OCI-M2 (cell line): ENCODE measurements around the gene CAB39.

Source experiments
- DNase-seq: peaks from one replicate; lab custom pipeline; 2025; ENCODE audit not compliant: unreplicated experiment; lab: John Stamatoyannopoulos, UW

CAB39 gene

DNA sequence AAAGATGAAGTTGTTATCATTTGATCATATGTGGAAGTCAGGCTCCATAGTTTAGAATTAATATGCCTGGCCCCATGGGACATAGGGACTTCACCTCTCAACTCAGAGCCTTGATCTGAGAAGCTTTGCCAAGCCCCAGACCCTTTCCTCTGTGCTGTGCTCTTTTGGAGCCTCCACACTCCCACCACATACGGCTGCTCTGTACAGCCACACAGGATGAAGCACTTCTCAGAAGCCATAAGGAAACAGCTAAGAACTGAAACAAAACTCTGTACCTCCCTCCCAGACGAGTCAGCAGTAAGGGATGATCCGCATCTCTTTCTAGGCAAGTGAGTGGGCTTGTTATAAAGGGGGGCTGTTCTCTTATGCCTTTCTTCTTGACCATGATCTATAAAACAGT, 66.5 kb downstream of the CAB39 start:
- no peak for DNase-seq

DNA sequence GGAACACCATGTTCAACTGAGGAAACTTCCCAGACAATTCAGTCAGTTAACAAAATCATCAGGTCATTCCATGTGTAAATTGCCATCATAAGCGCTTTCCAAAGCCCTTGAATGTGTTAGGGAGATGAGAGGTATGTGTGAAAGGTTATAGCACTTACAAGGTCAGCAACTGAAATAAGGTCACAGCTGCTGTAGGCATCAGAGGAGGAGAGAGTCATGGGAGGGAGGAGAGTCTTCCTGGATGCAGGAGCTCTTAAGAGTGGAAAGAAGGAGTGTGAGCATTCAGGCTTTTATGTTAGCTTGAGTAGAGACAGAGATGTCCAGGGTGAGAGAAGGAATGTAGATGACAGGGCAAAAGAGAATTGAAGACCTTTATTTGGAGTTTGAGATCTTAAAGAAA, 67.0 kb downstream of the CAB39 start:
- DNase-seq: no peak

DNA sequence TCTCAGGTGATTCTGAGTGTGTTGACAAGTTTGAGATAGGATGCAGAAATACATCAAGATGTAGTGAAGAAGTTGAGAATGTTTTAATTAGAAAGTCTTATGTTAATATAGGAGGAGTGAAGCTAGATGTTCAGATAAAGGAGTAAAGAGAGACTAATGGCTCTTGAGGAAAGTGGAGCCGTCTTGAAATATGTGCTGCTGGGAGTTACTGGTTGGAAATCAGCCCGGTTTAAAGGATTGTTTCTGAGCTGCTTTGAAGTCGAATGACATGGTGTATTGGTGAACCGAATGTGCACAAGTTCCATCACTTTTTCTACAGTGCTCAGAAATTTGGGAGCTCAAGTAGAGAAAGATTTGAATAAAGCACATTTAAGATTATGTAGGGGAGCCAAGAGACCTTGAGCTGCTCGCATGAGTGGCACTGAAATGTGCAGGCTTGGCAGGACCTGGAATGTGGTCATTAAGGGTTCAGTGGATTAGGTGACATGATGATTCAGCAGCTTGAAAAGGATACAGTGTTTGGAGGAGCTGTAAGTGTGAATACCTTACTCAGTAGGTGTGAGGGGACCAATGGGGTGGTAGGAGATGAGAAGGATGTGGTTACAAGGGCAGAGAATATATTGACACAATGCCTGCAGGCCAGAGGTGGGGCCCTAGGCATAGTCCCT, 68.6 kb downstream of the CAB39 start:
- no peak for DNase-seq

DNA sequence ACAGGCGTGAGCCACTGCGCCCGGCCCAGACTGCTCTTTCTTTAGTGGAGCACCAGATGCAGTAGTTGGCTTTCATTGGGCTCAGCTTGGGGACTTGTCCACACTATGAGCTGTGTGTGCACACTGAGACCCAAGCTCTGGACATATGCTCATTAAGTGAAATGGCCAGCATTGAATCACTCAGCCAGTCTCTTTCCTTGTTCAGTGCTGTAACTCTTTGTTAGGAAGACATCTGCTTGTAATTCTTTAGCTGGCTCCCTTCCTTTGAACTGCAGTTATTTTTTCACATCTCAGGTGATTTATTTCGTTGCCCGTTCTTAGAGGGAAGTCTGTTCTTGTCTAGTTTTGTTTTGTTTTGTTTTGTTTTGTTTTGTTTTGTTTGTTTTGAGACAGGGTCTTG, 70.5 kb downstream of the CAB39 start:
- no peak for DNase-seq

DNA sequence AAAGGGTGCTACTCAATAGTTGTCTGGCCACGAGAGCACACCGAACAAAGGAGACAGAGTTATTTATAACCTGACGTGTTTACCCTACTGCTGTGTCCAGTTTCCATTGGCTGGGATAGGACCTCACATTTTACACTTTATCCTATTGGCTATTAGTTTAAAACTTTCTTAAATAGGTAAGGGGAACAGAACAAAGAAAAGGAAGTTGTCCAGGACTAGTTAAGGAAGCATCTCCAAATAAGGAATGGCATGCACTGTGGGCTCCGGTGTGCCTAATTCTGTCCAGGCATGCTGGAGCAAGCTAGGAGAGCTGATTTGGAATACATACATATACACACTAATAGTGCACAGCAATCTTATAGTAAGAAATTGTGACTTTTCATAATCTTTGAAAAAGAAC, 72.2 kb downstream of the CAB39 start:
- DNase-seq: no peak

DNA sequence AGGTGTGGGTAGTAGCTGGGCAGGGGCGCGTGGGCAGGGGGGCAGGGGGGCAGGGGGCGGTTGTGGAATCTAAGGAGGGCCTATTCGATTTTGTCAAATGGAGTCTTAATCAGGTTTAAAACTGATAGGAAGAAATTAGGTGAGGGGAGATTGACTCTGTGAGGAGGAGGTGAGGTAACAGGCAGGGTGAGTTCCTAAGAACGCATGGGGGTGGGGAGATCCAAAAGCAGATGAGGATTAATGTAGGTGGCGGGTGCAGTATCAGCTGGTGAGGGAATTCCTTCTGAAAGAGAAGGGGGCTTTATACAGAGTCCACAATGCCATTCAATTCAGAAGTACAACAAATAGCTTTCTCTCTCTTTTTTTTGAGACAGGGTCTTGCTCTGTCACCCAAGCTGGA, 72.7 kb downstream of the CAB39 start:
- DNase-seq: no peak

DNA sequence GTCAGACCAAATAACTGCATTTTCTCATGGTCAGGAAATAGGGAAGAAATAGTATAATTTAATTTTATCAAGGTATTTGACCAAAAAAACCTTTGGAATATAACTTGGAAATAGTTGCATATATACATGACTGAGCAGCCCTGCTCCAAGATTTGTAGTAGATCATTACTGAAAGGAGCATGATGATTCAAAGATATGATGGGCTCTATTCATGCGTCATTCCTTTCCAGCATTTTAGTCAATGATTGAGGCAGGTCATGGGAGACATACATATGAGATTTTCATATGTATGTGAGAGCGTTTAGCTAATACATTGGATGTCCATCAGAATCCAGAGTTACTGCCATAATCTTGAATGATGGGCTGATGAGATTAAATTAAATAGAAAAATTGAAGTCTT, 74.5 kb downstream of the CAB39 start:
- DNase-seq: no peak

DNA sequence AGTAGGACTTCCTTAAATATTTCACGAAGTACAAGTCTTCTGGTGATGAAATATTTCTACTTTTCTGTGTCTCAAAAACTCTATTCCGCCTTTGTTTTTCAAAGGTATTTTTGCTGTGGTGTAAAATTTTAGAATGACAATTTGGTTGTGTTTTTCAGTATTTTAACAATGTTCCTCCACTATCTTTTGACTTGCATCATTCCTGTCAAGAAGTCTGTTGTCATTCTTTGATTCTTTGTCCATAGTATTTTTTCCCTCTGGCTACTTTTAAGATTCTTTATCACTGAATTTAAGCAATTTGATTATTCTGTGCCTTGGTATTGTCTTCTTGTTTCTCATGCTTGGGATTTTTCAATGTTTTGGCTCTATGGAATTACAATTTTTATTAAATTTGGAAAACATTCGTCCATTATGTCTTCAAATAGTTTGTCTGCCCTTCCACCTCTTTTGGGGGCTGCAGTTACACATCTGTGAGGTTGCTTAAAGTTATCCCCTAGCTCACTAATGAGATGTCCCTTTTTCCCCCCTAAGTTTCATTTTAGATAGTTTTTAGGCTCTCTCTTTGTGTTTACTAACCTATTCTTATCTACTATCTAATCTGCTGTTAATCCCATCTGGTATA, 76.0 kb downstream of the CAB39 start:
- DNase-seq: no peak

DNA sequence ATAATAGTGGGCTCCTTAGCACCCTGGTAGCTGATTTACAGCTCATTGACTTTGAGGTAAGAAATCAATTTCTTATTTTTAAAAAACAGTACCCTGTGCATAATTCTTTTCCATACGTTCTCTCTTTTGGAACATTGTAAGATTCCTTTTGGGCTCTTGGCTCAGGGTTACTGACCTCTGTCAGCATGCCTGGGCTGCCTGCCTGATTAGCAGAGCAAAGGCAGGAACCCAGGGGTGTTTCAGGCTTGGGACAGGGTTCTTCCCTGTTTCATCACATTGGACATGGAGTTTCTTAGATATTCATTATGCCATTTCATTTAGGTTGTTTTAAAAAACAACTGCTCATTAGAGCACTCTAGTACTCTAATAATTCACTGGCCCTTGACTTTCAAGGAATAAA, 78.3 kb downstream of the CAB39 start:
- no peak for DNase-seq

DNA sequence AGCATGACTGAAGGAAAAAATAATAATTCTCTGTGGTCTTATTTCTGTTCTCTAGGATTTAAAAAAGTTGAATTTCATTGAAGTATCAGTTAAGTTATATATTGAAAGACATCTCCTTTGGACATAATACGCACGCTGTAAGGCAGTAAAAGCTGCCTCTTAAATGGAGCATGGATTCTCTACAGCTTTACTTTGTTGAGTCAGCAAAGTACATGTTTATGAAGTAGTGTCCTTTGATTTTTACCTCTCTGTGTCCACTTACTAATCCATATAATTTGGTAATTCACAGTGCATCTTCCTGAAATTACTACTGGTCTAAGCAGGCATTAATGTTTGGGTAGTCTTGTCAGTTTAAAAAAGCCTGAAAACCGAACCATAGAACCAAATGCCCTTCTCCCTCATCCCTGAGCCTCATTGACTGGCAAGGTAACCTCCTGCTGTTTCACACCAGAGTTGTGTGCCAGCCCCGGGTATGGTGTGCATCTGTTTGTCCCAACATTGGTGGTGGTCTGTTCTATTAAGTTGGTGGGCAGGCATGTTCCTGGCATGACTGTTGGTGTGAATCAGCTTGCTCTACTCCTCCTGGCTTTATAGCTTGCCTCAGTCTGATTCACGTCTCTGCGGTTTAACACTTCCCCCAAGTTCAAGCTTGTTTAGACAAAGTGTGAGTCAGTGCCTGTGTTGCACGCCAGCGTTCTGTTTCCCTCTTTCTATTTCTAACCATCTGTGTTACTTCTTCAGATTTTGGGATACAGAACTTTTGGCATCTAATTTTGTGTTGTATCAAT, 81.1 kb downstream of the CAB39 start:
- DNase-seq: no peak

DNA sequence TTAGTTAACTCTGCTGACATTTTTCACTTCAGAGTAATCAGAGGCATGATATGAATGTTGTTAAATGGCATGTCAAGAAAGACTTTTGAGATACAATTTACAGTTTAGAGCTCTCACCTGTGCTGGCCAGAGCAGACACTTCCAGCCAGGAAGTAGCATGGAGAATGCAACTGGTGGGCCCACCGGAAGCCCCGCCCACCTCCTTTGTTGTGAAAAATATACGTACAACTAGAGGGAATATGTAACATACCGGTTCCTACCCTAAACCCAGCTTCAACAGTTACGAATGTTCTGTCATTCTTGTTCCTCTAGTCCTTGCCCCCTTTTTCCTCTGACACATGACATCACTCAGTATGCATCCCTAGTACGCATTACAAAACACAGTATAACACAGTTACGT, 81.9 kb downstream of the CAB39 start:
- DNase-seq: no peak

DNA sequence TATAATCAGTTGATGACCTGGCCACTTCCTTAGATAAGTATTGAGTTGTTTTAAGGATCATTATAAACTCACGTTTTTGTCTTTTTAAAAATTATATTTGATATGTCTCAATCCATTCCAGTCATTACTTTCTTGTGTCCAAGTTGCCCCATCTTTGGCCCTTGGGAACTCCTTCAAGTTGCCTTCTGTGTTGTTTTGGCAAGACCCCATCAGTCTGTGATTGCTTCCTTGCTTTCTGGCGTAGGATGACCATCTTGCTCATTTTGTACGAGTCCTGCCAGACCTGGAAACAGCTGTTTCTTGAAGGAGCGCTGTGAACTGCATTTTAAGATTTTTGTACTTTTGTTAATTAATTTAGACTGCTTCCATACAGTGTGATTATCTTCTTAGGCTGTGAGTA, 83.2 kb downstream of the CAB39 start:
- no peak for DNase-seq

DNA sequence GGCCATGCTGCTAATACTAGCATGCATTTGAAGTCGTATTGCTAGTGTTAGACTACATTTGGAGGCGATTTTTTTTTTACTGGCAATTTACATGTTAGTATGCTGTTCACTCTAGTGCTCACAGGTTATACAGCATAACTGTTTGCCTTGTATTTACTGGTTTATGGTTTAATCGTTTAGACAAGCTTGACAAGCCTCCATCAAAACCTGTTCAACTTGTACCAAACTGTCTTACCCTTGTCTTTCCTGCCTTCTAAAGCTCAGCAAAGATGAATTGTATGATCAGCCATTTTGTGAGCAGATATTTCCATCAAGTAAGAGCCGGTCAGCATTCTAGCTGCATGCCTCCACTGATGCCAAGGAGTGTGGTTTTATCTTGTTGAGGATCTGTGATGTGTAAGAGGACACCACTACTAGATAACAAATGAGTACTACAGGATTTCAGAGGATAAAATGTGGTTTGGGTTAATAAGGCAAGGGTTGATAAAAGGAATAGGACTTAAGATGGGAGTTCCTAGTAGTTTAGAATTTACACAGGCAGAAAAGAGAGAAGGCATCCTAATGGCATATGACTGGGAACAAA, 83.7 kb downstream of the CAB39 start:
- DNase-seq: no peak

DNA sequence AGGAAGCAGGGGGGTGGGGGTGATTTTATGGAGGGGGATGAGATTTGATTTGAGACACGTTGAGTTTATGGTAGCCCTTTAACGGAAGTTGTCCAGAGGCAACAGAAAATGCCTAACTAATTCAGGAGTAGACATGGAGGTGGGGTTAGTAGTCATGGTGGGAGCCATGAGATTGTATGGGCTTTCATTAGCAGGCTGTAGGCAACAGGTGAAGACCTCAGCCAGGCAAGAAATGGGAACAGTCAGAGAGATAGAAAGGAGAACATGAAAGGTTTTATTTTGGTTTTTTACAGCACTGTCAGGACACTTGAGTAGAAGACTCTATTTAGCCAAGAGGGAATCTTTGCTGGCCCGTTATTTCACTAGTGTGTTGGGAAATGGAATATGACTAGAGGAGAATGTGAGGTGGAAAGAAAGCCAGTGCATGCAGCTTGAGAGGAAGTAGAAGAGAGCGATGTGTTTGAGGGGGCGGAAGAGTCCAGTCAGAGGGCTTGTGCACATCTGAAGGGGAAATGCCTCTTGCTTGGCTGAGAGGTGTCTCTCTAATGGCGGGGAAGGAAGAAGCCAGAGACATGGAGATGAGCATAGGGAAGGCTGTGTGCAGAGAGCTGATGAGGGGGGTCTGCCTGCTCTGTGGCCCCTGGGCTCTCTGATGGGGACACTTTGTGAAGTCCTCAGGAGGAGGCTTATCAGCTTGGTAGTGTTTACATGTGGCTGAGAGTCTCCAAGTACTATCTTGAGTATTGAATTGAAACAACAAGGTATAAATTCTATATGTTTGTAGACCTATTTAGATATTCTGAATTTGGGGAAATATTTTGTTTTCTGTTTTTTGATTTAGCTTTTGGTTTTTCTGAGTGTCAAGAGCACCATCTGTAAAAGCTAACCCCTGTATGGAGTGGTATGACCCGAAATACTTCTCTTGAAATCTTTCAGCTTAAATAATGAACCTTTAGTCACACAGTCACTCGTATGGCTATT, 85.2 kb downstream of the CAB39 start:
- DNase-seq: no peak

DNA sequence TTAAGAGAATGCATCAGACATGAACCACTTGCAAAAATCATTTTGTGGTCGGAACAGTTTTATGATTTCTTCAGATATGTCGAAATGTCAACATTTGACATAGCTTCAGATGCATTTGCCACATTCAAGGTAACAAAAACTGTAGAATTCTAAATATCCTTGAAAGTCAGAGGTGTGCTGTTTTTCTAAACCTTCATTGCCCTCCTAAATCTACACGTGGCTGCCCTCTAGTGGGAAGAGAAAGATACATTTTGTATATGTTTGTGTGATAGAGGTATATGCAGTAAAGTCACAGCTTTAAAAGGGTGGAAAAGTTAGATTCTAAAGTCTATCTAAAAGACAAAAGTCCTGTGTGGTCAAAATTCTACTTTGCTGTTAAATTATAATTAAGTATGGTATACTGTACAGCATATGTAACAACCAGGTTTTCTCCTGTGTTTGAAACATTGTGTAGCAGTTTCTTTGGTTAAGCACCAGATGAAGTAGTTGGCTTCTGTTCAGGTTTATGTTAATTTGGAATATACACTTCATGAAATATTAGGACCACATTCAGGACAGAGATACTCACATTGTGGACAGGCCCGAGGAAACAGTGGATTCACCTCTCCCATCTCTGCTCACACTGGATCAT, 86.2 kb downstream of the CAB39 start:
- no peak for DNase-seq

DNA sequence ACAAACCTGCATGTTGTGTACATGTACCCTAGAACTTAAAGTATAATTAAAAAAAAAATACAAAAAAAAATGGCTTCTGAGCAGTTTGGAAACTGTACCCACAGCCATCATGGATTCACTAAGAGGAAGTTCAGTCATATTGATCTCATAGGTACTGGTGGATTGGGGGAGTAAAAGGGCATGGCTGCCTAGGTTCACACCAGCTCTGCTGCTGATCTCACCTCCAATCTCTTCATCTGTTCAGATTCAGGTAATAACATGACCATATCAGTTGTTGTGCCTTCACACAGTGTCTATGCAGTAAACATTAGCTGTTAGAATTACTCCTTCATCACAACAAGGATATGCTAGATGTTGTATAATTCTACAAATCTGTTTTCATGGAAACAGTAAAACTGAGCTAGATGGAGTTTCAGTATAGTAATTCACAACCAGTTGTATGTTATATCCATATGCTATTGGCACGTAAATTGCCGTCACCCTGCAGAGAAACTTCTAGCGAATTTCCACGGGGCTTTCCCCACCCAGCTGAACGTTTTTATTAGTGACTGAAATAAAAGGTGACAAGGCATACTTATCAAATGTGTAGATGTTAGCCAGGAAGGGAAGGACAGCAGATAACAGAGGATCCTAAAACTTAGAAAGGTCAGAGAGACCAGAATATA, 92.8 kb downstream of the CAB39 start:
- DNase-seq: no peak

DNA sequence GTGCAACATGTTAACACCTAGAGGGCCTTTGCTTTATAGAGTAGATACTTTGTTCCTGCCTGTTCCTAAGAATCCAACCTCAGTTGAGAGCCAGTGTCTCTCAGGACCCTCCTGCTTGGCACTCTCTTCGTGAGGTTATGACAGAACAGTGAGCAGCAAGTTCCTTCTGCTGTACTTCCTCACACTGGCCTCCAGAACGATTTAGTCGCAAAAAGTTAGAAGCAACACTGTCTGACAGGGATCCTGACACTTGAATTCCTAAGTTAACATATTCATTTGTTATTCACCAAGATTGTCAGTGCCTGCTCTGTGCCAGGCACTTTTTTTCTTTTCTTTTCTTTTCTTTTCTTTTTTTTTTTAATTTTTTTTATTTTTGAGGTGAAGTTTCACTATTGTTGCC, 95.1 kb downstream of the CAB39 start:
- no peak for DNase-seq

DNA sequence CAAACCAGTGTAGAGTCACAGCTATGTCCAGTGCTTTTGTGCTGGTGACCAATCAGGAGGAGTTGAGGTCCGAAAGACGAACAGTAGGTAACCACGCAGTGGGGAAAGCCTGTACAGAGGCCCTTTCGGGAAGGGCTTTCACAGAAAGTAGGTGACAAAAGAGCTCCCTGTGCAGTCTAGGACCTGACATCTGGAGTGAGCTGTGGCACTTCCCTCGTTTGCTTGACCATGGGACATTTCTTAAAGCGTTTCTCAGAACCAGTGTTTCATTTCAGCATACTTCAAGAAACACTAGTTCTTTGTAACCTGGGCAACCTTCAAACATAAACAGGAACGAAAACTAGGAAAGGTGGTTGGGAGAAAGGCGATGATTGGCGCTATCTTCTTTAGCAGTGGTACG, 96.4 kb downstream of the CAB39 start:
- DNase-seq: no peak

DNA sequence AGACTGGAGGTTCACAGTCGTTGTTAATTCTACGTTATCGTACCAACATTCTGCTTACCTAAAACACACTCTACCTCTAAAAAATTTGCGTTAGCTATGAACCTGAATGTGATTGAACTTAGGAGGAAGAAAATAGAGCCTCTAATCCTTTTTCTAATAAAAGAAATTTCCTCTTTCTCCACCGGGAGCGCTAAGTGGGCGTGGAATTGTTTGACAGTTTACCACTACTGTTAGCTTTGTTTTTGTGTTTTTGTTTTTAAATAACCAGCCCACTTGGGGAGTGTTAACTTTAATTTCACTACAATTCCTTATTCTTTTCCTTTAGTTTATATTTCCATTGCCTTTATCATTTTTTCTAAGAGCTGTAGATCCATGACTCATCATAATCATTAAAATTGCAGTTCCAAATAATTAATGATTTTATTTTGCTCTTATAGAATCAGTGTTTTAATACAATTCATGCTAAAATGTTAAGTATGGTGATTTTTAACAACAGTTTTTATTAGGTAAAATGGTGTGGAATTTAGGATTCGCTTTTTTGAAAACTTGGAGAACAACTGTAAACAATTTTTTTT, 97.1 kb downstream of the CAB39 start:
- DNase-seq: no peak

DNA sequence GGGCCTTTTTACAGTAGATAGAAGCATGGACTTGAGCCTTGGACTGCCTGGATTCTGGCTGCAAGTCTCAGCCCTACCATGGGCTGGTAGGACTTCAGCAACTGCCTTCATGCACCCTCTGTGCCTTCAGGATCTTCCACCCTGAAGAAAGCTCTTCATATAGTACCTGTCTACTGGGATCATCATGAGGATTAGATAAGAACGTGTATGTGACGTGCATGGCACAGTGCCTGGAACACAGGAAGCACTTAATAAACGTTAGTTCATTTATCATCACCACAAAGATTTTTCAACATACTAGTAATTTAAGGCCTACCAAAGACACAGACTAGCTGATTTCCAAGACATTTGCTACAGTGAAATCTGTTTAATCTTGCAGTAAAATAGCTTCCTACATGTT, 98.9 kb downstream of the CAB39 start:
- no peak for DNase-seq
